Esophagus squamous epithelium (tissue), 4 donors: ENCODE results near the gene NCAPG.

Source experiments
- CTCF ChIP-seq, 6 experiments: fragments of 450-650 bp in 4 of 6; fragments of 200-600 bp in 2 of 6; sonication (generic) in 2 of 6; IDR thresholded peaks; one replicate each; pipeline ENCODE4 v1.5.1; 2016 to 2019; ENCODE audit warnings: antibody characterized with exemption in 6 of 6, mild to moderate bottlenecking in 4 of 6, moderate library complexity in 4 of 6
- POLR2A ChIP-seq, 4 donors: fragments of 450-650 bp; IDR thresholded peaks; one replicate each; pipeline ENCODE4 v1.6.1; 2017; ENCODE audit warnings: antibody characterized with exemption in 4 of 4, mild to moderate bottlenecking in 4 of 4, moderate library complexity in 3 of 4

- no peak for TF ChIP-seq CTCF (IDR thresholded peaks at IDR 0.05)
- no peak for TF ChIP-seq POLR2A (IDR thresholded peaks at IDR 0.05)
Observed at GRCh38 chr4:17785858-17786257, 24.9 kb upstream of the NCAPG start.
